Uterus (tissue), 4 donors: ENCODE data around the gene SLC39A13. TPM values are rescaled to one million over a fixed set of nuclear protein-coding genes. Genes with fewer than 3 reads are reported as not detected.
A peak's percentile ranks its signal among the peaks of the same experiment; 100 is the strongest.

Experiments used
- DNase-seq, 2 donors: peaks; one replicate each; pipeline ENCODE4 v3.0.0-alpha.2; 2019 to 2020
- H3K27ac ChIP-seq, 2 donors: fragments of 200-600 bp; sonication (generic); 1 replicate in 1 of 2; 2 replicates in 1 of 2; pipeline ENCODE4 v1.5.1; 2016 to 2018
- H3K27me3 ChIP-seq, 2 donors: fragments of 200-600 bp; sonication (generic); one replicate each; pipeline ENCODE4 v1.5.1; 2018 to 2019; ENCODE audit warnings: control low read depth in 1 of 2
- H3K36me3 ChIP-seq, 2 donors: fragments of 200-600 bp; sonication (generic); one replicate each; pipeline ENCODE4 v1.5.1; 2019; ENCODE audit warnings: control low read depth in 1 of 2
- H3K4me1 ChIP-seq, 2 donors: fragments of 200-600 bp; sonication (generic); one replicate each; pipeline ENCODE4 v1.5.1; 2018 to 2019; ENCODE audit warnings: control low read depth in 1 of 2
- H3K4me3 ChIP-seq, 2 donors: fragments of 200-600 bp; sonication (generic); 1 replicate in 1 of 2; 2 replicates in 1 of 2; pipeline ENCODE4 v1.5.1; 2018 to 2019; ENCODE audit warnings: mild to moderate bottlenecking in 1 of 2
- H3K9me3 ChIP-seq, 2 donors: fragments of 200-600 bp; sonication (generic); one replicate each; pipeline ENCODE4 v1.5.1; 2019; ENCODE audit warnings: control low read depth in 1 of 2
- CTCF ChIP-seq, 4 experiments: fragments of 200-600 bp in 2 of 4; fragments of 450-650 bp in 2 of 4; sonication (generic) in 2 of 4; IDR thresholded peaks; one replicate each; pipeline ENCODE4 v1.5.1; 2016 to 2019; ENCODE audit warnings: antibody characterized with exemption in 4 of 4, mild to moderate bottlenecking in 2 of 4, moderate library complexity in 1 of 4
- POLR2A ChIP-seq, 2 donors: fragments of 450-650 bp; IDR thresholded peaks; one replicate each; pipeline ENCODE4 v1.6.1; 2016; ENCODE audit warnings: antibody characterized with exemption in 2 of 2, mild to moderate bottlenecking in 1 of 2, moderate library complexity in 1 of 2
- intact Hi-C: fragments of 100-400 bp; cut with DNase I; formaldehyde crosslinking; loops from one replicate; pipeline ENCODE4 v1.15.1; 2023; ENCODE audit warnings: low total_unique reads
- total RNA-seq, 4 donors: library from RNA; depleted of rRNA in 3 of 4; stranded (reverse); fragments of >200 nt in 3 of 4; gene quantifications; one replicate each; pipeline versions ENCODE4 v1.1.0 to v1.2.4, GENCODE V29; 2014 to 2023
- donor health status: DM: yes; HTN: yes; CAD: no.

The SLC39A13 gene
- total RNA-seq, 4 donors from 2014 or later: 30.9 to 79.2 (median 64.2) TPM

GRCh38 chr11:47413908-47414684 is 5.7 kb downstream of the SLC39A13 start:
- TF ChIP-seq CTCF (IDR thresholded peaks at IDR 0.05) (no peak), POLR2A (IDR thresholded peaks at IDR 0.05) (no peak)
- DNase-seq: peak; percentile 76 to 84
- Histone ChIP-seq H3K4me3 (no peak overlapping the region), H3K36me3 (no peaks in the 10 kb centered on the region), H3K27ac (peak overlapping the region; percentile 86 to 87), H3K9me3 (no peaks in the 10 kb centered on the region), H3K27me3 (no peaks in the 10 kb centered on the region), H3K4me1 (peaks cover 4 to 42% of the 10 kb centered on the region in 2 donors)
- intact Hi-C loops: no loop called here

GRCh38 chr11:47414685-47415070 is 6.3 kb downstream of the SLC39A13 start:
- no peaks in the 10 kb centered on the region for H3K9me3 ChIP-seq
- H3K36me3 ChIP-seq: no peaks in the 10 kb centered on the region
- no peak for DNase-seq
- TF ChIP-seq CTCF (IDR thresholded peaks at IDR 0.05) (no peak), POLR2A (IDR thresholded peaks at IDR 0.05) (no peak)
- H3K27me3 ChIP-seq: no peaks in the 10 kb centered on the region
- H3K4me3 ChIP-seq: no peak overlapping the region
- H3K27ac ChIP-seq: peak overlapping the region; percentile 86 to 87
- intact Hi-C loops: no loop called here
- peaks cover 4 to 38% of the 10 kb centered on the region in 2 donors for H3K4me1 ChIP-seq

GRCh38 chr11:47415091-47415854 is 6.9 kb downstream of the SLC39A13 start:
- H3K4me1 ChIP-seq: peaks cover 4 to 32% of the 10 kb centered on the region in 2 donors
- intact Hi-C loops: no loop called here
- H3K36me3 ChIP-seq: no peaks in the 10 kb centered on the region
- TF ChIP-seq POLR2A (IDR thresholded peaks at IDR 0.05) (no peak), CTCF (IDR thresholded peaks at IDR 0.05) (no peak)
- H3K27ac ChIP-seq: peak overlapping the region; percentile 86 to 87
- no peaks in the 10 kb centered on the region for H3K27me3 ChIP-seq
- no peak overlapping the region for H3K4me3 ChIP-seq
- no peak for DNase-seq
- H3K9me3 ChIP-seq: no peaks in the 10 kb centered on the region

- intact Hi-C loops: no loop called here
- Histone ChIP-seq H3K27me3 (no peaks in the 10 kb centered on the region), H3K9me3 (no peaks in the 10 kb centered on the region), H3K27ac (peak overlapping the region; percentile 86 to 87), H3K4me3 (no peak overlapping the region), H3K36me3 (no peaks in the 10 kb centered on the region), H3K4me1 (peaks cover 4 to 28% of the 10 kb centered on the region in 2 donors)
- peak; percentile 89 to 90 for DNase-seq
- TF ChIP-seq CTCF (IDR thresholded peaks at IDR 0.05): no peak
- TF ChIP-seq POLR2A (IDR thresholded peaks at IDR 0.05): no peak
Measured at GRCh38 chr11:47415949-47416472, 7.6 kb downstream of the SLC39A13 start.

- TF ChIP-seq POLR2A (IDR thresholded peaks at IDR 0.05) (no peak), CTCF (IDR thresholded peaks at IDR 0.05) (no peak)
- peaks cover 4 to 22% of the 10 kb centered on the region in 2 donors for H3K4me1 ChIP-seq
- H3K4me3 ChIP-seq: no peak overlapping the region
- no peak overlapping the region for H3K27ac ChIP-seq
- intact Hi-C loops: no loop called here
- H3K9me3 ChIP-seq: no peaks in the 10 kb centered on the region
- H3K27me3 ChIP-seq: no peaks in the 10 kb centered on the region
- DNase-seq: no peak
- H3K36me3 ChIP-seq: no peaks in the 10 kb centered on the region
Measured at GRCh38 chr11:47417712-47418111, 9.3 kb downstream of the SLC39A13 start.
